HG03439 (cell line): ENCODE results near the gene DLGAP1.
"Not testable (repeated sequence)": the region's sequence is repeated elsewhere in the genome, so short reads cannot be mapped to it uniquely, and the experiment has no call there.

Source experiments
- ATAC-seq: cut with Tn5 transposase; IDR thresholded peaks from one replicate; pipeline ENCODE4 v1.9.1; 2021; ENCODE audit warnings: mild to moderate bottlenecking, moderate library complexity; ENCODE audit not compliant: unreplicated experiment

DLGAP1 gene

DNA sequence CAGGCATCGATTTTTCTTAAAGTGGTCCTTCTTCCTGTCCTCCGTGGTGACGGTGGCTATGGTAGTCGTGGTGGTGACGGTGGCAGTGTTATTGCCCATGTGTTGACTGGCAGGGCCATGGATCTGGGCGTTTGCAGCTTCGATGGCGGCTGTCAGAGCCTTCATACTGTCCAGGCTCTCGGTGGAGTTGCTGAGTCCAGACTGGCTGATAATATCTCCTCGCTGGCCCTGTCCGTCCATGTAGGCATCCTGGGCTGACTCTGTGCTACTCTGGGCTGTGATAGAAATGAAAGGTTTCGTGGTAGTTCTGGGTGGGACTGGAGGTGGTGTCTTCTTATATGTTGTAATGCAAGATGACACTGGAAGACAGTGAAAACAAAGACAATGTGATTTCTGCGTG, 873.2 kb downstream of the DLGAP1 start:
- no peak for ATAC-seq

DNA sequence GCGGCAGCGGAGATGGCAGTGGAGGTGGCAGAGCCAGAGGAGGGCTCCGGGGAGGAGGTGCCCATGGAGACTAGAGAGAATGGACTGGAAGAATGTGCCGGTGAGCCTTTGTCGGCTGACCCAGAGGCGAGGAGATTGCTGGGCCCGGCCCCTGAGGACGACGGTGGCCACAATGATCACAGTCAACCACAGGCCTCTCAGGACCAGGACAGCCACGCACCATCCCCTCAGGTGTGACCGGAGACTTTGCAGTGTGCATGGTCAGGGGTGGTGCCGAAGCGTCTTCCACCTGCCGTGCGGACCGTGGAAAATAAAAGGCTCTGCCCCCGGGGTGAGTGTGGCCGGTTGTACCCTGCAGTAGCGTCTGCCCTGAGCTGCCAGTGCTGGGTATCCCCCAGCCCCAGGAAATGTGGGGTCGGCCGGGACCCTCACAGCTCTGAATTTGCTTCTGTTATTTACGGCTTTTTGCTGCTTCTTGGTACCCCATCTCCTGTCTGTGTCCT, 874.5 kb downstream of the DLGAP1 start:
- not testable (repeated sequence) for ATAC-seq

DNA sequence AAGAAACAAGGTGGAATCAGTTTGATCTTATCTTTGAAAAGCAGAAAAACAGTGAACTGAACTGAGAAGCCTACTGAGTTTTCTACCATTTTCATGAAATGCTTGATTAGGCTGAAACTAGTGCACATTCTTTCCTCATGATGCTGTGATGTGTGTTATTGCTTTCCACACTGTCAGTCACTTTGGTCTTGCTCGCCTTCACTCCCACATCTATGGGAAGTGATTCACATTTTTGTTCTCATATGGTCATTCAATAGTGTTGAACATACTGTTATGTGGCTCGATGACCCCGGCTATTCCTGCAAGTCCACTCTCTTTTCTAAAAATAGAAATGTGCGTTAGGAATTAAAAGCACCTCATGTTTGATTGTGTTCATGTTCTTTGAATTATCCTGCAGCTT, 875.4 kb downstream of the DLGAP1 start:
- no peak for ATAC-seq

DNA sequence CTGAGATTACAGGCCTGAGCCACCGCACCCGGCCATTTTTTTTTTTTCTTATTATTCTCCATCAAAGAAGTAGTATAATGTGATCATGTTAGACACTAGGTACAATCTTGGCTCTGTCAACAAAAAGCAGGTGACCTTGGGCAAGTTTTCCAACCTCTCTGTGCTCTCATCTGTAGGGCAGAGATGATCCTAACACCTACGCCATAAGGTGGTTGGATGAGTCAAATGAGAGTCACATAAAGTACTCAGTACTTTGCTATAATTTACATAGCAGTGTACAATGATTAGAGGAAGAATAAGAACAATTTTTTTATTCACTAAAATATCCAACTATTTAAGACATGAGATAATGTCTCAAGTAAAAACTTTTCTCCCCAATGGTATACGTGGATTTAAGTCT, 876.5 kb downstream of the DLGAP1 start:
- ATAC-seq = no peak

DNA sequence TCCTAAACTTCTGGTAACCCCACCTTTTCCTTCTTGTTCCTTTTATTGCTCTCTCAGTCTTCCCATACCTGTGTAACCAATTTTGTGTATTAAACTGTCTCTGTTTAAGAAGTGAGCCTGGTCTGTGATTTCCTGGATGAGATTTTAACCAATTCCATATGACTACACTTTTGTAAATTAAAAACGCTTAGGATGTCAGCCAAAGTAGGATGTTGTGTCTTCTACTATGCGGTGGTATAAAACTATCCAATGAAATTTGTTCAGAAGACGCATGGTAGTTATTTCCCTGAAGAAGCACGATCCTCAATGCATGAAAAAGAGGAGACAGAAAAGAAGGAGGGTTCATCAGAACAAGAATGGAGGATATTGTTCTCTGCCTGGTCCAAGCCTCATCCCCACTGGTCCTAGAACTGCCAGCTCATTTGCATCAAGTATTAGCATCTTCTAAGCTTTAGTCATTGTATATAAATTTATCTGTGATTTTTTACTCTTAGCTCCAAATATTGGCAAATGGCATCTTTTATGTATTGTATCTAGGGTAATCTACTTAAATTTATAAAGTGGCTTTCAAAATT, 877.7 kb downstream of the DLGAP1 start:
- ATAC-seq = no peak

DNA sequence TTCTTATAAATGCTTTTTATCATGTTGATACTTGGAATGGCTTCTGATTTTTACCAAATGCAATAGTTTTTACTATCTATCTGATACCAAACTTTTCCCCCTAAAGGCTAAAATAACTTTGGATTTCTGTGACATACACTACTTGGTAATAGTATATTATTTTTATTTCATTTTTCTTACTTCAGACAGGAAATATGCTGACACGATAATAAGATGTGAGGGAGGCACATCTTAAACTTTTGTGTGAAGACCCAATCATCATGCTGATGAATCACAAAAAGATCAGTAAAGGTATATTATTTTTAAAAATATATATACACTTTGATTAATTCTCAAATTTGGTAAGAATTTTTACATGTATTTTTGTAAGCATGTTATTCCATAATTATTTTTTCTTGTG, 882.3 kb downstream of the DLGAP1 start:
- ATAC-seq = no peak

DNA sequence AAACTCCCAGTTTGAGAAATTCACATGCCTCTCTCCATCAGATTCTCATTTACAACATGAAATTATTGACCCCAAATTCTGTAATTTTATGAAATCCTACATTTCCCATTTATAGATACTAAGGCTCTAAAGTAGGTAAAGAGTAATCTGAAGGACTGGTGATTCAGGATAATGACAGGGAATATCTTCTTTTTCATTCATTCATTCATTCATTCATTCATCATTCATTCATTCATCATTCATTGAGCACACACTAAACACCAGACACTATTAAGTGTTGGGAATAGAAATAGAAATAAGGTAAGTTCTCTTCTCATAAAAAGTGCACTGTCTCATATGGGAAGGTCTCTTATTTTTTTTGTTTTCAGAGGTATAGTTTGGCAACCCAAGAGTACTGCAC, 888.3 kb downstream of the DLGAP1 start:
- no peak for ATAC-seq

DNA sequence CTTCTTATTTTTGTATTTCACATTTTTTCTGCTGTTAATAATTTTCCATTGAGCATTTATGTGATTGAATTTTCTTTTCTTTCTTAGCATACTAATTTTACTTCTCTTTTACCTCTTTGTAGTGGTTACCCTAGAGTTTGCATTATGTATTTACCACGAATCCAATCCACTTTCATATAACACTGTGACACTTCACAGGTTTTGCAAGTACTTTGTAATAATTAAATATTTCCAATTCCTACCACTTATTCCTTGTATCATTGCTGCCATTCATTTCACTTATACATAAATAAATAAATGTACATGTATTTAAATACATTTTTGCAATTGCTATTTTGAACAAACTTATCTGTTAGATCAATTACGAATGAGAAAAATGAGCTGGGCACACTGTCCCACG, 894.4 kb downstream of the DLGAP1 start:
- ATAC-seq = no peak

DNA sequence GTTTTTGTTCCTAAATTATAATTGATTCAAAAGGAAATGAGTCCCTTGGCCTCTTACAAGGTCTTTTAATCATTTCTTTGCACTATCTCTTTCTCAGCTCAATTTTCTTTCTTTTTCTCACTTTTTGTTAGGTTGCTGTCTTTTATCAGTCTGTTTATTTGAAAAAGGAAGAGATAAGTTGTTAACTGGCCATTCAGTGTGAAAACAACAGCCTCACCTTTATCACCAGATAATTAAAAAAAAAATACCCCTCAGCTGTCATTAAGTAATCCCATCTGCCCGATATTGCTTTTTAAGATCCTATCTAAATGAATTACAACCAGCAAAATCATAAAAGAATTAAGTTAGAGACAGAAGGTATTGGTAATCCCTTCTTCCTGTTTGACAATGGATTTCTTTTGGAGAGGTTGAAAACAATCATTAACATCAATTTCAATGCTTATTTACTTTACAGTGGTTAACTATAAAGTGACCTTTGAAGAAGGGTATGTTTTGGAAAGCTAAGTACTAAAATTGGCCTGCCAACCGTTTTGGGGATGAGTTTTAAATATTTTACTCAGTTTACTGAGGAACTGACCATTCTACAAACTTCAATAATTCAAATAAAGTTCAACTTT, 900.2 kb downstream of the DLGAP1 start:
- no peak for ATAC-seq

DNA sequence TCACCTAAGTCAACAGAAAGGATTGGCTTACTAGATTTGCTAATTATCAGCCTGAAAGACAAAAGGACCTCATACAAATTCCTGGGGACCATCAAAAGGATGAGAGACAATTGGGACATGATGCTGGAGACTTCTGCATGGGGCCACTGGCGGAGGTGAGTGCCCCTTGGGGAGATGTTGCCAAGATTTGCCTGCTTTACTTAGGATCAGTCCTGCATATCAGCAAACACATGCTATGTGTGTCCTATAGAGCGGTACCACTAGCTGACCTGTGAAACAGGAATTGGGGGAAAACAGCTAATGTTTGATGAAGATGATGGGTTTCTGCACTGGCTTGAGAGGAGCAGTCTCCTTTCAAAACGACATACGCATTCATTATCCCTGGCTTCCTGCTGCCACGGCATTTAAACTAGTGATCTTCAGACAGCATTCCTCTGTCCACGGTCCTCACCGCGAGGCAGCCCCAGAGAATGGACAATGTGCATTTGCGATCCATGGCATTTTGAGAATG, 901.0 kb downstream of the DLGAP1 start:
- no peak for ATAC-seq

DNA sequence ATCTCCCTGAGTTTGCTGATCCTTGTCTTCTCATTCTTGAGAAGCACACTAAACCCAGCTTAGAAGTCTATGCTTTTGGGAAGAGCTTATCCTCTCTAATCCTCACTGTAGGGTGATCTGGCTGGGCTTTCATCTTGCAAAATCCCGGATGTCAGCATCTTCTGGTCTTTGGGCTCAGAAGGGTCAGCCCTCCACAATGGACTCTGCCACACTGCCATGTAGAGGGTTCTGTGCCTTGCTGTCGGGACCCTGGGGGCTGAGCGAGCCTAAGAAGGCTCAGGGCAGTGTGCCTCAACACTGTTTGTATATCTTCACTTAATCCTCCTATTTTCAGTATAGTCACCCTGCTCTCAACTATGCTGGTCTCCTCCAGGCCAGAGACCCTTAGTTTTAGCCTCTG, 902.8 kb downstream of the DLGAP1 start:
- no peak for ATAC-seq

DNA sequence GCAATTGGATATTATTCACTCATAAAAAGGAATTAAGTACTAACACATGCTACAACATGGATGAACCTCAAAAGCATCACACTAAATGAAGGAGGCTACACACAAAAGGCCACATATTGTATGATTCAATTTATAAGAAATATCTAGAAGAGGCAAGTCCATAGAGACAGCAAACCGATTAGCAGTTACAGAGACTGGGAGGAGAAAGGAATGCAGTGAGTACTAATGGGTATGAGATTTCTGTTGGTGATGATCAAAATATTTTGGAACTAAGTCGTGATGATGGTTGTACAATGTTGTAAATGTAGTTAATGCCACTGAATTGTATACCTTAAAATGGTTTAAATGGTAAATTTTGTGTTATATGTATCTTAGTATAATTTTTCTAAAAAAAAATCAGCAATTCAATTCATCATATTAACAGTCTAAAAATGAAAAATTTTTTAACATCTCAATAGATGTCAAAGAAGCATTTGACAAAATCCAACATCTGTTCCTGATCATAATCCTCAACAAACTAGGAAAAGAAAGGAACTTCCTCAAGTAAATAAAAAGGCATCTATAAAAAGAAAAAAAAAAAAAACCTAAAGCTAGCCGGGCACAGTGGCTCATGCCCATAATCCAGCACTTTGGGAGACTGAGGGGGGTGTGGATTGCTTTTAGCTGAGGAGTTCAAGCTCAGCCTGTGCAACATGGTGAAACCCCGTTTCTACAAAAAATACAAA, 907.1 kb downstream of the DLGAP1 start:
- no peak for ATAC-seq

DNA sequence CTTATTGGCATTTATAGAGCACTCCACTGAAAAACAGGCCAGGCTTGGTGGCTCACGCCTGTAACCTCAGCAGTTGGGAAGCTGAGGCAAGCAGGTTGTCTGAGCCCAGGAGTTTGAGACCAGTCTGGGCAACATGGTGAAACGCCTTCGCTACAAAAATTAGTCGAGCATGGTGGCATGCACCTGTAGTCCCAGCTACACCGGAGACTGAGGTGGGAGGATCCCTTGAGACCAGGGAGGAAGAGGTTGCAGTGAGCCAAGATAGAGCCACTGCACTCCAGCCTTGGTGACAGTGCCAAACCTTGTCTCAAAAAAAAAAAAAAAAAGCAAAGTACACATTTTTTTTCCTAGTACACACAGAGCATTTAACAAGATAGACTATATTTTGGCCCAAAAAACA, 909.0 kb downstream of the DLGAP1 start:
- ATAC-seq = no peak

DNA sequence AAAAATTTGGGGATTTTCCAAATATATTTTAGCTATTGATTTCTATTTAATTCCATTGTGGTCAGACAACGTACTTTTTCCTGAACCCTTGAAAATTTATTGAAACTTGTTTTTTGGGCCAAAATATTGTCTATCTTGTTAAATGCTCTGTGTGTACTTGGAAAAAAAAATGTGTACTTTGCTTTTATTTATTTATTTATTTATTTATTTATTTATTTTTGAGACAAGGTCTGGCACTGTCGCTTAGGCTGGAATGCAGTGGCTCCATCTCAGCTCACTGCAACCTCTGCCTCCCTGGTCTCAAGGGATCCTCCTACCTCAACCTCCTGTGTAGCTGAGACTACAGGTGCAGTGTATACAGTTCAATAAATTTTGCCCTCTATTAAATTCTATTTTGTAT, 910.6 kb downstream of the DLGAP1 start:
- ATAC-seq = no peak

DNA sequence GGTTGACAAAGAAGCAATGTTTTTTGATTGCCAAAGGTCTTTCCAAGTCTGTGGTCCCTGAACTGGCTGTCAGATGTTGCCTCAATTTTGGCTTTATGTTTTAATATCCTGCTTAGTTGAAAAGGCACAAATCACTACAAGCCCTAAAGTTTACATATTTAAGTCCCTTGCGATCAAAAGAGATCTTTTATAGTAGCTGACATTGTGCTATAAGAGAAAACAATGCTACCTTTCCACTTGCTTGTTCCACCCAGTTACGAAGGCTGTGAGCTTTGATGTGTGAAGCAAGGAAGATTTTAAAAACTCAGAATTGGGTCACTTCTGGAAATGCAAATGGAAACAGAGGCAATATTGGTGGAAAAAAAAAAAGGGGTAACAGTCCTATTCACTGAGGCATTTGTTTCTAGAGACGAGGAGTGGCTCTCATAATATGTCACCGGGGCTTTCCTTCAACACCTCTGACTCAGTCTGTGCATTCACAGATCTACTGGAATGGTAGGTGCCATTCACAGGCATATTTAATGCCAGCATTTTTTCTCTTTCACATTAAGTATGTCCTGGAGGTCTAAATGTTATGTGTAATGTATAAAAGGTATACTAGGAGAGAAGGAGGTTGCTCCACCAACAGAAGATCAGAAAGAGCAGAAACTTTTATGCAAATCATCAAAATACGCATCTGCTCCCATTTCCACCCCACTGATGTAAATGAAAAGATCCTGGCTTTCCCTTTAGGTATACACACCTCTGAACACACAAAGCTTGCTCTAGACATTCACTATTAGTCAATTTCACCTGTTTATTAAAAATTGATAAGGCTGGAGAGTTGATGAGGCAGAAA, 913.3 kb downstream of the DLGAP1 start:
- peak; percentile 67 for ATAC-seq

DNA sequence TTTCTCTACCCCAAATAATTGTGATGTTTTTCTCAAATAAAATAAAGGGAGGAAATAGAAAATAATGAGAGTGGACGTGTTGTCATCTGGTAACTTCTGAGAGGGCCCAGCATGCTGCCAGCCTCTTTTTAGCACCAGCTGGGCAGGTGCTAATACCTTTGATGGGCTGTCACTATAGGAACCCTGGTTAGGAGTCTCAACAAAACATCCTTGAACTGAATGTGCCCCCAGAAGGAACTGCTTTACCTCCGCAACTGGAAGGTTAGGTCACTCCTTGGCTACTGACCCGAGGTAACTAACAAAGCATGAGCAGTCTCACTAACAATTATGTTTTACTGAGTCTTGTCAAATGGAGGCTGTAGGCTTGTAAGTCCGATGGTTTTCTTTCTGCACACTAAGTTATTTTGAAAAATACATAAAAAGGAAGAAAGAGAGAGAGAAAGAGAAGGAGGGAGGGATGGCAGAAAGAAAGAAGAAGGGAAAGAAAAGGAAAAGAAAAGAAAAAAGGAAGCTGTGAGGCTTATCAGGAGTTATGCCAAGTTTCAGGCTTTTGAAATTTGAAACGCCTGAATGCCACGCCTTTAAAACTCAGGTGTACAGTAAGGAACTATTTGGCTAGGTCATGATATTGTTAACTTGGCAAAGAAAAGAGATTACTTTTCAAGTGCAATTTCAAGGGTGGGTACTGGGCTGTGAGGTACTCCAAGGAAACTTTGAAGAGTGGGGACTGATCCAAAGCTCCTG, 914.1 kb downstream of the DLGAP1 start:
- no peak for ATAC-seq

DNA sequence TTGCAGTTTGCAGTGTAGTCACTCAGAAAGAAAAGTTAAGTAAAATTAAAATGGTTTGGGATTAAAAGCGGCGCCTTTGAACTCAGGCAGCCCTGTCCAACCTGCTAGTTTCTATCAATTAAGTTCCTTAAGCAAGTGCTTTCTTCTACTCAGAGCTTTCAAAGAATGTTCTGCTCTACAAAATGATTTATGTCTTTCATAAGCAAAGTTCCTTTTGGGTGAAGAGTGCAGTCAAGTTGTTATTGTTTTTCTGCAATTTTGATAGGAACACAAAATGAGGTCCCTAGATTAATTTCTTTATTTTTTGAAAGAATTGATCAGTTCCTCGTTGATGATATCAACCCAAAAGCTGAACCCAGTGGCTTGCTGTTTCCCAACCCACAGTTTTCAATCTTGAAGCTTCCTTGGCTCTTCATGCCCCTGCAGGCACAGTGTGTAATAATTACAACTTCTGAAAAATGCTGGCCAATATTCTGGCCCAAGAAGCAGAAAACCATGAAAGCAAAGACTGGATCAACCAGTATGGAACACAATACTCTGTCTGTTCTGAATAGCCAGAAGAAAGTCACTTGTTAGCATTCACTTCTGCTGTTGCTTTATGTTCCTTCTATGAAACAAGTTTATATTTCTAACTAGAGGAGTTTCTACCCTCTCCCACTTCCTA, 916.0 kb downstream of the DLGAP1 start:
- no peak for ATAC-seq

DNA sequence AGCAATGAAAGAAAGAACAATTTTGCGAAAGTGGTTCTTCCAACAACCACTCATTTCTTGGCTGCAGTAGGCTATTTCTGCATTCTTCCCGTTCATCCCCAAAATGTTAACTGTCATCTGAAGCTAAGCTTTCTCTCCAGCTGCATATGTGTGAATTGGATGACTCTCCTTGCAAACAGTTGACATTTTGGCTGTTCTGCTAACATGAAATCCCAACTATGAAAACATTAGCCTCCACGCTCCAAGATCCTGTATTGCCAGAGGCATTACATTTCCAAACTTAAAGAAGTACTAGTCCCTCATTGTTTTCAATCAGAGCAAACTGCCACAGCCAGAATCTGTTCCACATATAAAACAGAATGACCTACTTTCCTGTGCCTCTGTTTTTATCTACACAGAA, 916.7 kb downstream of the DLGAP1 start:
- ATAC-seq = no peak

DNA sequence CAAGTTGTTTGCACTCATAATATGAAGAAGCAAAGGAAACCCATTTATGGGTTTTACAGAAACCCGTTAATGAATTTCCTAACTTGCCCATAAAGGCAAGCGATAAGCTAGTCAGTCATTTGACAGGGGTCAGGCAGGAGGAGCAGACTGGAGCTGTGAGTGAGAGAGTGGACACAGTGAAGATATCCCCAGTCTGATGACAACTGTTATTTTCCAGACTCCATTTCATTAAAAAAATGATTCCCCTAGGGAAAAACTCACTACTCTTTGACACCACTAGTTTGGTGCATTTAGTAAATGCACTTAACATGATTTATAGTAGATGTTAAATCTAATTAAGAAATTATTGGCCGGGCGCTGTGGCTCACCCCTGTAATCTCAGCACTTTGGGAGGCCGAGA, 924.3 kb downstream of the DLGAP1 start:
- ATAC-seq = no peak

DNA sequence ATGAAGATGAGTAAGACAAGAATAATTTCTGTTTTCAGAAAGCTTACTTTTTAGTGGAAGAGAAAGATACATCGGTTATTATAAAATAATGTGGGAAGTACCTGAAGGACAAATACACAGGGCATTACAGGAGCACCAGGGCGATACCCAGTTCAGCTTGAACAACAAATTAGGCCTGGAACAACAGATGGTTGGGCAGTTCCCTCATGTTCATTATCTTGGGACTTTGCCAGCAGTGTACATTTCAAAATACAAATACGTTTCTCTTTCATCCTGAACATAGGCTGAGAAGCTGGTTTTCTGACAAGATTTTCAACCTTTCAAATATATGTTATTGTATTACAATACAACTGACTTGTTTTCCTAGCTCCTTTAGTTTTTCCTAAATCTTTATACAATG, 925.5 kb downstream of the DLGAP1 start:
- ATAC-seq = no peak
